Medulla oblongata (tissue), 1 donor: Measurements from ENCODE around the gene SKP1.
A peak's percentile ranks its signal among the peaks of the same experiment; 100 is the strongest.

Experiments used
- DNase-seq: peaks from one replicate; pipeline ENCODE4 v3.0.0-alpha.2; 2015; ENCODE audit errors: extremely low spot score

Gene SKP1

GRCh38 chr5:134130239-134130945, 46.4 kb downstream of the SKP1 start:
- DNase-seq: peak; percentile 34

GRCh38 chr5:134129411-134130238, 47.1 kb downstream of the SKP1 start:
- DNase-seq: no peak

- no peak for DNase-seq
Measured at GRCh38 chr5:134128648-134128995, 48.1 kb downstream of the SKP1 start.

GRCh38 chr5:134127988-134128647, 48.6 kb downstream of the SKP1 start:
- no peak for DNase-seq

- no peak for DNase-seq
Measured at GRCh38 chr5:134127376-134127861, 49.3 kb downstream of the SKP1 start.

- peak; percentile 64 for DNase-seq
Measured at GRCh38 chr5:134125039-134126015, 51.4 kb downstream of the SKP1 start.

- DNase-seq: no peak
Measured at GRCh38 chr5:134124289-134125038, 52.3 kb downstream of the SKP1 start.

GRCh38 chr5:134123360-134123759, 53.4 kb downstream of the SKP1 start:
- no peak for DNase-seq

- DNase-seq: no peak
Measured at GRCh38 chr5:134122530-134122929, 54.2 kb downstream of the SKP1 start.

GRCh38 chr5:134120386-134121138, 56.2 kb downstream of the SKP1 start:
- no peak for DNase-seq

GRCh38 chr5:134119720-134120119, 57.0 kb downstream of the SKP1 start:
- DNase-seq: no peak

GRCh38 chr5:134118212-134118835, 58.4 kb downstream of the SKP1 start:
- no peak for DNase-seq

- no peak for DNase-seq
Measured at GRCh38 chr5:134116789-134117761, 59.7 kb downstream of the SKP1 start.

GRCh38 chr5:134116286-134116685, 60.5 kb downstream of the SKP1 start:
- DNase-seq: no peak

- no peak for DNase-seq
Measured at GRCh38 chr5:134115806-134116175, 61.0 kb downstream of the SKP1 start.

GRCh38 chr5:134114886-134115805, 61.6 kb downstream of the SKP1 start:
- DNase-seq: no peak
